Smooth muscle cell (in vitro differentiated cells): ENCODE results near the gene KRTAP1-5. TPM values are rescaled to one million over a fixed set of nuclear protein-coding genes. Genes with fewer than 3 reads are reported as not detected.

Source experiments
- DNase-seq: peaks from one replicate; lab custom pipeline; 2025; ENCODE audit not compliant: unreplicated experiment; lab: John Stamatoyannopoulos, UW
- H2AFZ ChIP-seq: fragments of 200-600 bp; sonication (generic); 2 replicates; pipeline ENCODE4 v1.6.0; 2016; ENCODE audit warnings: antibody characterized with exemption, low read depth, mild to moderate bottlenecking
- H3F3A ChIP-seq: fragments of 200-600 bp; sonication (generic); 2 replicates; pipeline ENCODE4 v1.6.0; 2017; ENCODE audit warnings: antibody characterized with exemption, low read depth
- H3K27ac ChIP-seq: fragments of 200-600 bp; sonication (generic); 2 replicates; pipeline ENCODE4 v1.5.1; 2016; ENCODE audit warnings: low read depth, mild to moderate bottlenecking
- H3K27me3 ChIP-seq: fragments of 200-600 bp; sonication (generic); 2 replicates; pipeline ENCODE4 v1.6.1; 2016; ENCODE audit warnings: low read depth, mild to moderate bottlenecking
- H3K36me3 ChIP-seq: fragments of 200-600 bp; sonication (generic); 2 replicates; pipeline ENCODE4 v1.5.1; 2016; ENCODE audit warnings: low read depth
- H3K4me1 ChIP-seq: fragments of 200-600 bp; sonication (generic); 2 replicates; pipeline ENCODE4 v1.5.1; 2016; ENCODE audit warnings: low read depth
- H3K4me2 ChIP-seq: fragments of 200-600 bp; sonication (generic); 2 replicates; pipeline ENCODE4 v1.6.0; 2016; ENCODE audit warnings: mild to moderate bottlenecking
- H3K4me3 ChIP-seq: fragments of 200-600 bp; sonication (generic); 2 replicates; pipeline ENCODE4 v1.5.1; 2016; ENCODE audit warnings: mild to moderate bottlenecking
- H3K79me2 ChIP-seq: fragments of 200-600 bp; sonication (generic); 2 replicates; pipeline ENCODE4 v1.6.0; 2016; ENCODE audit warnings: low read depth, mild to moderate bottlenecking
- H3K9ac ChIP-seq: fragments of 200-600 bp; sonication (generic); 2 replicates; pipeline ENCODE4 v1.6.0; 2016; ENCODE audit warnings: low read depth
- H3K9me3 ChIP-seq: fragments of 200-600 bp; sonication (generic); replicated peaks from 2 replicates; pipeline ENCODE4 v1.5.1; 2016; ENCODE audit warnings: low read depth
- H4K20me1 ChIP-seq: fragments of 200-600 bp; sonication (generic); 2 replicates; pipeline ENCODE4 v1.6.0; 2016; ENCODE audit warnings: low read depth
- WGBS: methylation state at CpG from one replicate; pipeline ENCODE4 v1.1.7; 2016; ENCODE audit warnings: low lambda C conversion rate; 5-methylcytosine and 5-hydroxymethylcytosine counted together
- polyA plus RNA-seq: library from polyadenylated mRNA; unstranded; fragments of >200 nt; fragmentation: Nextera tagmentation; extraction: Ambion mirVana; gene quantifications from 2 replicates; pipeline ENCODE4 v1.2.1, GENCODE V29; 2016
- total RNA-seq: library from RNA; depleted of rRNA; stranded (reverse); fragments of >200 nt; gene quantifications from 2 replicates; pipeline ENCODE4 v1.2.3, GENCODE V29; 2014
- TF ChIP-seq, protein P1 (sequence below): fragments of 200-600 bp; sonication (generic); IDR thresholded peaks from 2 replicates; pipeline ENCODE4 v1.5.1; 2017; ENCODE audit warnings: borderline replicate concordance, mild to moderate bottlenecking, antibody characterized with exemption; ENCODE audit not compliant: insufficient read depth, poor library complexity, severe bottlenecking

KRTAP1-5 gene
- total and polyA plus RNA-seq, 2 experiments from 2014 or later = 1.1 to 3.0 TPM

DNA sequence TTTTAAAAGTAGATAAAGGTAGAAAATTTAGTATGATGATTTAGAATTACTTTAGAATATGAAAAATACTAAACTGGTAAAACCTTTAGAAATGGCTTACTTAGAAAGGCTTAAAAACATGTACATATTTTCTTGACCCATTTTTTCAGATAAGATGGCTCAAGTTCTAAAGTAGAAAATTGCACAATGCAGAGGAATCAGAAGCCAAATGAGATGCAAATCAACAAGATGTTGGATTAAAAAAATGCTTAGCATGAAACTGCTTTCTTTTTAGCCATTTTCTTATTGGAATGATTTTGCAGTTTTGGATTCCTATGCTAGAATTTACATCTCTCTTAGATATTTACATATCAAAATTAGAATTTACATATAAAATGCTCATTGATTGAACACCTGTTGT is 16.6 kb downstream of the KRTAP1-5 start:
- Histone ChIP-seq H4K20me1 (no peaks in the 10 kb centered on the region), H3F3A (no peaks in the 10 kb centered on the region), H3K27ac (no peak overlapping the region), H3K36me3 (no peaks in the 10 kb centered on the region), H3K4me3 (no peak overlapping the region), H3K9ac (no peak overlapping the region), H2AFZ (no peak overlapping the region), H3K27me3 (no peaks in the 10 kb centered on the region), H3K9me3 (no peaks in the 10 kb centered on the region), H3K79me2 (no peaks in the 10 kb centered on the region), H3K4me1 (peaks cover 5% of the 10 kb centered on the region), H3K4me2 (no peak overlapping the region)
- no peak for DNase-seq
- TF ChIP-seq, protein P1, sequence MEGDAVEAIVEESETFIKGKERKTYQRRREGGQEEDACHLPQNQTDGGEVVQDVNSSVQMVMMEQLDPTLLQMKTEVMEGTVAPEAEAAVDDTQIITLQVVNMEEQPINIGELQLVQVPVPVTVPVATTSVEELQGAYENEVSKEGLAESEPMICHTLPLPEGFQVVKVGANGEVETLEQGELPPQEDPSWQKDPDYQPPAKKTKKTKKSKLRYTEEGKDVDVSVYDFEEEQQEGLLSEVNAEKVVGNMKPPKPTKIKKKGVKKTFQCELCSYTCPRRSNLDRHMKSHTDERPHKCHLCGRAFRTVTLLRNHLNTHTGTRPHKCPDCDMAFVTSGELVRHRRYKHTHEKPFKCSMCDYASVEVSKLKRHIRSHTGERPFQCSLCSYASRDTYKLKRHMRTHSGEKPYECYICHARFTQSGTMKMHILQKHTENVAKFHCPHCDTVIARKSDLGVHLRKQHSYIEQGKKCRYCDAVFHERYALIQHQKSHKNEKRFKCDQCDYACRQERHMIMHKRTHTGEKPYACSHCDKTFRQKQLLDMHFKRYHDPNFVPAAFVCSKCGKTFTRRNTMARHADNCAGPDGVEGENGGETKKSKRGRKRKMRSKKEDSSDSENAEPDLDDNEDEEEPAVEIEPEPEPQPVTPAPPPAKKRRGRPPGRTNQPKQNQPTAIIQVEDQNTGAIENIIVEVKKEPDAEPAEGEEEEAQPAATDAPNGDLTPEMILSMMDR = no peak

DNA sequence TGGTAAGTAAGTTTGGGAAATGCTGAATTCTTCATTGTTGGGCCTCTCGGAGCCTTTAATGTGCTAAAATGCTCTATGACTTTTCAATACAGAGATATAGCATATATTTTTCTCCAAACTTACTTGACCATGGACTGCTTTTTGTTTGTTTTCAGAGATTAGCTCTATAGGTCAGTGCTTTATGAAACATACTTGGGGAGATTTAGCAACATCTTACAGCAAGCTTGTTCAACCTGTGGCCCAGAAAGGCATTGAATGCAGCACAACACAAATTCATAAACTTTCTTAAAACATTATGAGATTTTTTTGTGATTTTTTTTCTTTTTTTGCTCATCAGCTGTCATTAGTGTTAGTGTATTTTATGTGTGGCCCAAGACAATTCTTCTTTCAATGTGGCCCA is 17.1 kb downstream of the KRTAP1-5 start:
- H2AFZ ChIP-seq = no peak overlapping the region
- no peak overlapping the region for H3K9ac ChIP-seq
- H3K4me2 ChIP-seq = no peak overlapping the region
- WGBS = 84% methylated on average over 1 of the region's 1 CpG
- no peaks in the 10 kb centered on the region for H4K20me1 ChIP-seq
- H3K36me3 ChIP-seq = no peaks in the 10 kb centered on the region
- H3K4me3 ChIP-seq = no peak overlapping the region
- no peaks in the 10 kb centered on the region for H3K9me3 ChIP-seq
- H3K27me3 ChIP-seq = no peaks in the 10 kb centered on the region
- no peak overlapping the region for H3K27ac ChIP-seq
- peaks cover 5% of the 10 kb centered on the region for H3K4me1 ChIP-seq
- no peaks in the 10 kb centered on the region for H3K79me2 ChIP-seq
- DNase-seq = no peak
- TF ChIP-seq, protein P1 = no peak
- H3F3A ChIP-seq = no peaks in the 10 kb centered on the region

DNA sequence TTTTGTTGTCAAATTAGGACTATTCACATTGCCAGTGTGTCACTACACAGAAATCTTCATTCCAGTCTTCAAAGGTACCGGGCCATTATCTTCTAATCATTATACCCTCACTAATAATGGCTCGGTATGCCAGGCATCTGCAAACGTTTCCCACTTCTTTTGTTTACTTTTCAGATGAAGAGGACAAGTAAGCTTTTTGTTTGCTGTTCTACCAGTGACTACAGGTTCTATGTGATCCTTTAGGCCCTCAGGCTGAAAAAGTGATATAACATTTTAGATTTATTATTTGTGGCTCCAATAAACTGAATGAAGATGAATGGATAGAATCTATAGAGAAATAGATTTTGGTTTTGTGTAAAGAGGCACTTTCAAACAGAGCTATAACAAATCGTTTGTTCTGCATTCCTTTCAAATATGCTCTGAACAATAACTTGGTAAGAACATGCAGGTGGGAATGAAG is 17.7 kb downstream of the KRTAP1-5 start:
- Histone ChIP-seq H3K27me3 (peaks cover 2% of the 10 kb centered on the region), H3F3A (no peaks in the 10 kb centered on the region), H3K4me2 (no peak overlapping the region), H3K4me3 (no peak overlapping the region), H3K36me3 (no peaks in the 10 kb centered on the region), H3K9me3 (no peaks in the 10 kb centered on the region), H3K4me1 (peaks cover 5% of the 10 kb centered on the region), H3K79me2 (no peaks in the 10 kb centered on the region), H2AFZ (no peak overlapping the region), H4K20me1 (no peaks in the 10 kb centered on the region), H3K9ac (no peak overlapping the region), H3K27ac (no peak overlapping the region)
- TF ChIP-seq, protein P1 = no peak
- WGBS = 37% methylated on average over 4 of the region's 4 CpGs
- DNase-seq = no peak

DNA sequence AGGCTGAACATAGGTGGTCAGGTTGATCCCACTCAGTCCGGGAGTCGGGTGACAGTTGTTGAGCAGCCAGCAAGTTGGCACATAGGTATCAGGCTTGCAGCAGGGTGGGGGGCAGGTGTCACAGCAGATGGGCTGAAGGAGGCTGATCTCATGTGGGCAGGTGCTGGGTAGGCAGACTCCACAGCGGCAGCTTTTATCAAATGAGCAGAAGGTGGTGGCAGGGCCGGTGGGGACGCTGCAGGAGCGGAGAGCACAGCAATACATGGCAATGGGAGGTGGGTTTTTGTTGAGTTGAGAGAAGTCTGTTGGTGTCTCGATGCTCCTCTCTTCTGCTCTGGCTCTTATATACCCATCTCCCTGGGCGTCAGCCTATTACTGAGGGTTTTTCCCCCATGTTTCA is 18.2 kb downstream of the KRTAP1-5 start, which contains the start of gene KRTAP3-1:
Gene KRTAP3-1, minus strand, starts transcription at position 318 of the 400 bp plus-strand sequence. Its CDS starts 54 bp downstream, at position 264.
- H3K4me1 ChIP-seq = peaks cover 5% of the 10 kb centered on the region
- H4K20me1 ChIP-seq = no peaks in the 10 kb centered on the region
- no peak within 1 kb of the TSS for H3K4me2 ChIP-seq
- H3K36me3 ChIP-seq = no peaks in the 10 kb centered on the region
- H3F3A ChIP-seq = no peaks in the 10 kb centered on the region
- H2AFZ ChIP-seq = no peak within 1 kb of the TSS
- H3K27me3 ChIP-seq = peaks cover 4% of the 10 kb centered on the region
- TF ChIP-seq, protein P1 = no peak
- no peak within 1 kb of the TSS for H3K4me3 ChIP-seq
- 78% methylated on average over 8 of the region's 8 CpGs for WGBS
- no peak for DNase-seq
- no peak within 1 kb of the TSS for H3K9ac ChIP-seq
- no peaks in the 10 kb centered on the region for H3K9me3 ChIP-seq
- no peak within 1 kb of the TSS for H3K27ac ChIP-seq
- H3K79me2 ChIP-seq = no peaks in the 10 kb centered on the region
